ENCODE data around the gene CFHR2.
"Not testable (repeated sequence)": the region's sequence is repeated elsewhere in the genome, so short reads cannot be mapped to it uniquely, and the experiment has no call there.

Gene CFHR2

DNA sequence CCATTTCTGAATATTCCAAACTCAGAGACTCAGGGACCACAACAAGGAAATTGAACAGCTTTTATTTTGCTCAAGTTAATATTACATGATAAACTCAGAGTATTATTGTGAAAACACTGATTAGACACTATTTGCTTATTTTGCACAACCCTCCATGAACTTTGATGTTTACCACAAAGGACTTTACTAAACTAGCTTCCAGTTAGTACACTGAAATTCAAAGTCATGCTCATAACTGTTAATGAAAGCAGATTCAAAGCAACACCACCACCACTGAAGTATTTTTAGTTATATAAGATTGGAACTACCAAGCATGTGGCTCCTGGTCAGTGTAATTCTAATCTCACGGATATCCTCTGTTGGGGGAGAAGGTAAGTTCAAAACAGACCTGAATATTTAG, at the start of gene CFHR2:
CFHR2 (plus strand) TSS at position 171 of the 400 bp plus-strand sequence; CDS start at position 314, 143 bp downstream.
- DNase-seq (ENCODE audit: low read depth in 2 of 3, low spot score in 2 of 3), result not testable (repeated sequence)

DNA sequence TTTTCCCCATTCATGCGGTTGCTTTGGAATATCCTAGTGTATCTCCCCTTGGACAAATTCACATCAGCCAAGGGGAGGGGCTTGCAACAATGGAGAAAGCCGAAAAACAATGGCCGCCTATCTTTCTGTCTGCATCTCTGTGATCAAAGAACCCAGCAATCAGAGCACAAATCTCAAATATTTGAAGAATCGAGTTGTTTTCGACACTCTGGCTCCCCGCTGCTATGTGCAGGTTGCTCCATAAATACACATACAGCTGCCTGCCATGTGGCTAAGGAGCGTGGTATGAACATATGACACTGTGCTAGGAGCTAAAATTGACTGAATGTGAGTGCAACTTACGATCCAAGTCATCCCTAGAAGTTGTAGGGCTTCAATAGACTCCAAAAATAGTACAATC, 47.2 kb upstream of the CFHR2 start:
- DNase-seq (ENCODE audit: low read depth in 2 of 3, low spot score in 2 of 3), result no peak

DNA sequence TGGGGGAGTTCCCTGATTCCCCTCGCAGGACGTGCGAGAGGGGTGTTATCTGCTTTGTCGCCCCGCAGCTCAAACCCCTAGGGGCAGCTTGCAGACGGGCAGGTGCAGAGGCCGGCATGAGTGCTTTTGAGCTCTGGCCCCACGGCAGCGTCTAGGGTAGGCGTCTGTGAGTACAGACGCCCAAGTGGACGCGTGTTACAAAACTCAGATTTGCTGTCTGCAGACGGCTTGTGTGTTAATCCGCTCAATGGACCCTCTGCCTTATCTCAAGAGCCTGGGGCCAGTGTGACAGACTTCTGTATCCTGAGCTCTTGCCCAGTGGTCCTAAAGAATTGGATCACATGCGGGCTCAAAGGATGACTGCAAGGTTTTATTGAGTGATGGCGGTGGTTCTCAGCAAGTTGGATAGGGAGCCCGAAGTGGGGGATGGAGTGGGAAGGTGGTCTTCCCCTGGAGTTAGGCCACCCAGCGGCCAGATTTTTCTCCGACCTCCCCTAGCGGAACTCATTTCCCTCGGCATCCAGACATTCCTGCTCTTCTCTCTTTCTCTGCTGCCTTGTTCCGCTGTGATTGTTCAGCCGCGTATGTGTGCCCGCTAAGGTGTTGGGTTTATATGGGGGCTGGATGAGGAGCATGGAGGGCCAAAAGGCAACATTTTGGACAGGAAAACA, 46.2 kb upstream of the CFHR2 start:
- no peak for DNase-seq (ENCODE audit: low read depth in 2 of 3, low spot score in 2 of 3)

DNA sequence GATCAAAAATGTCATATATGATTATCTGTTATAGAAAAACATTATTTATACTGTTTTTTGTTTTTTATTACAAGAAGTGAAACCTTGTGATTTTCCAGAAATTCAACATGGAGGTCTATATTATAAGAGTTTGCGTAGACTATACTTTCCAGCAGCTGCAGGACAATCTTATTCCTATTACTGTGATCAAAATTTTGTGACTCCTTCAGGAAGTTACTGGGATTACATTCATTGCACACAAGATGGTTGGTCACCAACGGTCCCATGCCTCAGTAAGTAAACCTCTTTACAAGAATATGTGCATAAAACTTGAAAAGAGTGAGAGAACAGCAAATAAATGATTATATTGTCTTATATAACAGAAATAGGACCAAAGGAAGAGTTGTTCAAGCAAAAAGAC, 41.2 kb upstream of the CFHR2 start:
- DNase-seq (ENCODE audit: low read depth in 2 of 3, low spot score in 2 of 3), result no peak

DNA sequence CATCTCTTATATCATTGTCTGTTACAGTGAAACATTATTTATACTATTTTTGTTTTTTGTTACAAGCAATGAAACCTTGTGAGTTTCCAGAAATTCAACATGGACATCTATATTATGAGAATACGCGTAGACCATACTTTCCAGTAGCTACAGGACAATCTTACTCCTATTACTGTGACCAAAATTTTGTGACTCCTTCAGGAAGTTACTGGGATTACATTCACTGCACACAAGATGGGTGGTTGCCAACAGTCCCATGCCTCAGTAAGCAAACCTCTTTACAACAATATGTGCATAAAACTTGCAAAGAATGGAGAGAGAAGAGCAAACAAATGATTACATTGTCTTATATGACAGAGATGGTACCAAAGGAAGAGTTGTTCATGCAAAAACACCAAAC, 33.3 kb upstream of the CFHR2 start:
- no peak for DNase-seq (ENCODE audit: low read depth in 2 of 3, low spot score in 2 of 3)

DNA sequence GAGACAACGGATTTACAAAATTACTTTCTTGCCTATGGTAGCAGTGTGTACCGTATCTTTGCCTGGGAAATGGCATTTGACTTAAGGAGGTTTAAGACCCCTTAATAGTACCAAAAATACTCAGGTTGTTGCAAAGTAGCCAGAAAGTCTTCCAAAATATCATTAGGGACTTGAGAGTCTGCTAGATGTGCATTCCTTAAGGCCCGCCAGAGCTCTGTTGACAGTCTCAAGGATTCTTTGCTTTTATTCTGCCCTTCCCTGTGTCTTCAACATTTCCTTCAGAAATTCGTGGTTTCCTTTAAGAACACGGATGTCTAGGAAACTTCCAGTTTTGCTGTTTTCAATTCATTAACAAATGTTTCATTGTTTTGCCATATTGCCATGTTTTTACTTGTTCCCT, 31.3 kb upstream of the CFHR2 start:
- DNase-seq (ENCODE audit: low read depth in 2 of 3, low spot score in 2 of 3), result not testable (repeated sequence)

DNA sequence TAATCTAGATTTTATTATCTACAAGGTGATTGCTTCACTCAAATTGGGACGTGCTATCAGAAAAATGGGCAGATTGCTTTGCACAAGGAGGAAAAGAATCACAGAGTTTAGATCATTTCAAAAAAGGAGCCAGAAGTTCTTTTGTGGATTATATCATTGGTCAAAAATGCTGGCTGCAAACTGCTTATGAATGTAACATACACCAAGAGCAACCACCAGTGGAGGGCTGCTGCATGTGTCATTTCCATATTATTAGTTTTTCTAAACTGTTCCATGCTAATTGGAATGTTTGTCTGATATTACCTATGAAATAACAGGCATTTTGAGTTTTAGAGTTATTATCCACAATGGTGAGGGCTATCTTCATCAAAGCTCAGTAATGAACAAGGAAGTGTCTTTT, 16.7 kb upstream of the CFHR2 start:
- DNase-seq (ENCODE audit: low read depth in 2 of 3, low spot score in 2 of 3), result not testable (repeated sequence)

DNA sequence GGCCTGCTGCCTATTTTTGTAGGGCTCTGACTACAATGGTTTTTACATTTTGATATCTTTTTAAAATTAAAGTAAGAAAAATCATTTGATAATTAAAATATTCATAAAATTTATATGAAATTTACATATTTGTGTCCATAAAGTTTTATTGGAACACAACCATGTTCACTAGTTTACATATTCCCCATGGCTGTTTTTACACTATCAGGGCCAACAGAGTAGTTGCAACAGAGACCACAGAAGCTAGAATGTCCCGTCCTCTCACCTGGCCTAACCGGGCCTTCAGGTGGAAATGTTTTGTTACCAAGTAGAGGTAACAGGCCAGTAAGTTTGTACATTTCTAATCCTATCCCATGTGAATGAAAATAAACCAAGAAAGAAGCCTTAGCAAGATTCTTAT, 10.7 kb upstream of the CFHR2 start:
- DNase-seq (ENCODE audit: low read depth in 2 of 3, low spot score in 2 of 3), result not testable (repeated sequence)

DNA sequence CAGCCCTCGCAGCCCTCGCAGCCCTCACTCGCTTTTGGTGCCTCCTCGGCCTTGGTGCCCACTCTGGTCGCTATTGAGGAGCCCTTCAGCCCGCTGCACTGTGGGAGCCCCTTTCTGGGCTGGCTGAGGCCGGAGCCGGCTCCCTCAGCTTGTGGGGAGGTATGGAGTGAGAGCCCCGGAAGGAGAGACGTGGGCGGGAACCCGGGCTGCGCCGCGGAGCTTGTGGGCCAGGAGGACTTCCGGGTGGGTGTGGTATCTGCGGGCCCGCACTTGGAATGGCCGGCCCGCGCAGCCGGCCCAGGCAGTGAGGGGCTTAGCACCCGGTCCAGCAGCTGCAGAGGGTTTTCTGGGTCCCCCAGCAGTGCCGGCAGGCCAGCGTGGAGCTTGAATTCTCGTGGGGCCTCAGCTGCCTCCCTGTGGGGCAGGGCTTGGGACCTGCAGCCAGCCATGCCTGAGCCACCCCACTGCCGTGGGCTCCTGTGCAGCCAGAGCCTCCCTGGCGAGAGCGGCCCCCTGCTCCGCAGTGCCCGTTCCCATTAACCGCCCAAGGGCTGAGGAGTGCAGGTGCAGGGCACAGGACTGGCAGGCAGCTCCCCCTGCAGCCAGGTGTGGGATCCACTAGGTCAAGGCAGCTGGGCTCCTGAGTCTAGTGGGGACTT, 9.9 kb upstream of the CFHR2 start:
- no peak for DNase-seq (ENCODE audit: low read depth in 2 of 3, low spot score in 2 of 3)

DNA sequence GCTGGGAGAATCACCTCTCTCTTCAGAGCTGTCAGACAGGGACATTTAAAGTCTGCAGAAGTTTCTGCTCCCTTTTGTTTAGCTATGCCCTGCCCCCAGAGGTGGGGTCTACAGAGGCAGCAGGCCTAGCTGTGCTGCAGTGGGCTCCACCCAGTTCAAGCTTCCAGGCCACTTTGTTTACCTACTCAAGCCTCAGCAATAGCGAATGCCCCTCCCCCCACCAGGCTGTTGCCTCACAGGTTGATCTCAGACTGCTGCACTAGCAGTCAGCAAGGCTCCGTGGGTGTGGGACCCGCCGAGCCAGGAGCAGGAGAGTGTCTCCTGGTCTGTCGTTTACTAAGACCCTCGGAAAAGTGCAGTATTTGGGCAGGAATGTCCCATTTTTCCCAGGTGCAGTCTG, 2.1 kb upstream of the CFHR2 start:
- DNase-seq (ENCODE audit: low read depth in 2 of 3, low spot score in 2 of 3), result not testable (repeated sequence)

DNA sequence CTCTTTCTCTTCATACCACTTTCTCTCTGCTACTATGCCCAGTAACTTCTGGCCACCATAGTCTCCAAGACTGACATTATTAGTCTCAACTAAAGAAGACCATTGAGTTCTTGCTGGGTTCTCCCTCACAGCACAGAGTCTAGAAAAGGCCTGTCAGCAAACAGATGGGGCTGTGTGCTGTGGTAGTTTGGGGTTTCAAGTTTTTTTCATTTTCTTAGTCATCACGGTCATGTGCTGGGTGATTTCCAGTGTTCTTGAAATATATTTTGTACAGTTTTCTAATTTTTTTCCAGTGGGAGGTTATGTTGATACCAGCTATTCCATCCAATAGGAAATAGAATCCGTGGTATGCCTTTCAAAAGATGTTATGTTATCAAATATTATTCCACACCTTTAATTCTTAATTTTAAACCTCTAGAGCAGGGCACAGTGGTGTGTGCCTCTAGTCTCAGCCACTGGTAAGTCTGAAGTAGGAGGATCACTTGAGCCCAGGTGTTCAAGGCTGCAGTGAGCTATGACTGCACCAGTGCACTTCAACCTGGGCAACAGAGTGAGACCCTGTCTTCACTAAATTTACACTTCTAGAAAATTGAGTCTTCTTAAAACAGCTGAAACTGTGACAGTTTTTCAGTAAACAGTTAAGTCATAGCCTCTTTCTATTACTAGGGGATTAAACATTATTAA, 8.3 kb downstream of the CFHR2 start:
- no peak for DNase-seq (ENCODE audit: low read depth in 2 of 3, low spot score in 2 of 3)

DNA sequence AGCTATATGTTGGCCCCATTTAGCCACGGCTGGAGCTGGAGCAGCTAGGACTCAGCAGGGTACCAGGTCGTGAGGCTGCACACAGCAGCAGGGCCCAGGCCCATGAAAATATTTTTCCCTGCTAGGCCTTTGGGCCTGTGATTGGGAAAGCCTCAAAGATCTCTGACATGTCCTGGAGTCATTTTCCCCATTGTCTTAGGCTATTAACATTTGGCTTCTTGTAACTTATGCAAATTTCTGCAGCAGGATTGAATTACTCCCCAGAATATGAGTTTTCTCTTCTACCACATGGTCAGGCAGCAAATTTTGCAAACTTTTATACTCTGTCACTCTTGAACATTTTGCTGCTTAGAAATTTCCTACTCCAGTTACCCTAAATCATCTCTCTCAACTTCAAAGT, 11.2 kb downstream of the CFHR2 start:
- DNase-seq (ENCODE audit: low read depth in 2 of 3, low spot score in 2 of 3), result no peak

DNA sequence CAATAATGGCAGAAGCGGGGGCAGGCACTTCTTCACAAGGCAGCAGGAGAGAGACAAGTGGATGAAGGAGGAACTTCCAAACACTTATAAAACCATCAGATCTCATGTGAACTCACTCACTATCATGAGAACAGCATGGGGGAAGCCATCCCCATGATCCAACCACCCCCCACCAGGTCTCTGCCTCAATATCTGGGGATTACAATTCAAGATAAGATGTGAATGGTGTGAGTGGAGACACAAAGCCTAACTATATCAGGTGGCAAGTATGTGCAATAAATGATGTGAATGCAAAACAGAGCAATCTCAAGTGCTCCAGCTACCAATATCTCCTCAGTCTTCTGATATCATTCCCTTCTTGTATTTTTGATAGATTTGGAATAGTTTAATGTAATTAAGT, 12.4 kb downstream of the CFHR2 start:
- DNase-seq (ENCODE audit: low read depth in 2 of 3, low spot score in 2 of 3), result no peak

DNA sequence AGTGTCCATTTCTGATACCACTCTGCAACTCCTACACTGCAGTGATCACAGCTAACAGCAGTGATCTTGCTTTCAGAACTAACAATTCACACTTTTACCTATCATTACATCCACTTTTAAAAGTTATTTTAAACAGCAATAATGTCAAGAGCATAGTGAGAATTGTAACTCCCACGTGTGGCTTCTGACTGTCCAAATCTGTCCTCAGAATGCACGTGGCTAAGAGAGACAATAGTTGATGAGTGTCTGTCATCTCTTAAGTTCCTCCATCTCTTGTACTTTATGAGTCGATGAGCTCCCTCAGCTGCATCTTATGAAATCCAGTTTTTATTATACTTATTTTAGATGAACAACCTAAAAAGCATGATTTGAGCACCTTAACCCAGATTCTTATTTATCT, 17.3 kb downstream of the CFHR2 start:
- DNase-seq (ENCODE audit: low read depth in 2 of 3, low spot score in 2 of 3), result no peak

DNA sequence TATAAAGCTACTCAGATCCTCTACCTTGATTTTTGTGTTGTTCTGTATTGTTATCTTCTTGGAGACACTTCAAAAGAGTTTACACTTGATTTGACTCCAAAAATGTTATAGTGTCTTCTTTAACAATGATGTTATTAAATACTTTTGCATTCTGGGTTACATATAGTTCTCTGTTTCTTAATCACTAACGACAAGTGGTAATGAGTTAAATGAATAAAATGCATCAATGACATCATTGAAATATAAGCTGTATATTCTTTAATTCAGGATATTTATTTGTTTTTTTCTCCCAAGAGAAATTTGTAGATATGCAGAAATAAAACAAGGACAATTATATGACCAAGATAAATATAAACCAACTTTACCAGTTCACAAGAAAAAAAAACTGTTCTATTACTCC, 26.6 kb downstream of the CFHR2 start:
- DNase-seq (ENCODE audit: low read depth in 2 of 3, low spot score in 2 of 3), result no peak

DNA sequence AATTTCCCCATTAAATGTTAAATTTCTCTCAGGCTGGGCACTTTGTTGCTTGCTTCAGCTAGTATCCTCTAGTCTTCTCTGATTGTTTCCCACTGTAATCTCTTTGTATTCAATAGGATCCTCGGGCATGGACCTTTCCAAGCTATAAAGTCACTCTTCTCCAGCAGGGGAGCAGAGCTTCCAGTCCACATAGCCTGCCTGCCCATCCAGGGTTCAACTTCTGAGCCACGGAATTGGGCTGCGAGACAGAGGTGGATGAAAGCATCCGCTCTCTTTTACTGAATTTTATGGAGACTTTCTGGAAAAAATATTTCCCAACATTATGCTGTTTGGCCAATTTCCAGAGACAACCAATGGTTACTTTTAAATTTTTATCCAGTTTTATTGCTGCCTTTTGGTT, 32.7 kb downstream of the CFHR2 start:
- no peak for DNase-seq (ENCODE audit: low read depth in 2 of 3, low spot score in 2 of 3)

DNA sequence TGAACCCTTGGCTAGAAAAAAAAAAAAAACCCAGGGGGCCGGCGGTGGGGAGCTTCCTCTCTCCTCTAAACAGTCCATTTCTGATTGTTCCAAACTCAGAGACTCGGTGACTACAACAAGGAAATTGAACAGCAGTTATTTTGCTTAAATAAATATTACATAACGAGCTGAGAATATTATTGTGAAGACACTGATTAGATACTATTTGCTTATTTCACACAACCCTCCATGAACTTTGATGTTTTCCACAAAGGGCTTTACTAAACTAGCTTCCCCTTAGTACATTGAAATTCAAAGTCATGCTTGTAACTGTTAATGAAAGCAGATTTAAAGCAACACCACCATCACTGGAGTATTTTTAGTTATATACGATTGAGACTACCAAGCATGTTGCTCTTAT, 33.7 kb downstream of the CFHR2 start, which contains the start of gene CFHR5:
CFHR5 (plus strand) TSS at position 279 of the 400 bp plus-strand sequence; CDS start at position 388, 109 bp downstream.
- DNase-seq (ENCODE audit: low read depth in 2 of 3, low spot score in 2 of 3), result no peak

DNA sequence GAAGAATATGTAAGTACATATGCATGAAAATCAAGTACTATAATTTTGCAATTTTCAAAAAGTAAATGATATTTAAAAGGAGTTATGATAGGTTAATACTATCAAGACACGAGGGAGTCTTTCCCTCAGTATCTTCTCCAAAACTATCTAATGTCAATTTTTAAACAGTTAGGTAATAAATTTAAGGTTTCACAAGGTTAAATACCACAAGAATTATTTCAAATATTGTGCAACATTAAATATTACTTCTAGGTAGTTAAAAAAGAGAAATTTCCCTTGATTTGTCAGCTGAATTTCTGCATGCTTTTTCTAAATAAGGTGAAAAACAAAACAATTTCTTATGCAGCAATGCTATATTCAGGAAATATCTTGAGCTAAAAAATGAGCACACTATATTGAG, 37.3 kb downstream of the CFHR2 start:
- DNase-seq (ENCODE audit: low read depth in 2 of 3, low spot score in 2 of 3), result no peak

DNA sequence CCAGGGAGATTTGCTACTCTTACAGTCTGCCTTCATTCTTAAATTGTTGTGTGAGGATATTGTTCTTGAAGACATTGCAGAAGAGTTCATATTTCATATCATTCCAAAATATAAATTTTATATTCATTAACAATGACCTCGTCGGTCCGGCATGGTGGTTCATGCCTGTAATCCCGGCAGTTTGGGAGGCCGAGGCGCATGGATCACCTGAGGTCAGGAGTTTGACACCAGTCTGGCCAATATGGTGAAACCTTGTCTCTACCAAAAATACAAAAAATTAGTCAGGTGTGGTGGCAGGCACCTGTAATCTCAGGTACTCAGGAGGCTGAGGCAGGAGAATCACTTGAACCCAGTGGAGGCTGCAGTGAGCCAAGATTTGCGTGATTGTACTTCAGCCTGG, 38.7 kb downstream of the CFHR2 start:
- not testable (repeated sequence) for DNase-seq (ENCODE audit: low read depth in 2 of 3, low spot score in 2 of 3)

DNA sequence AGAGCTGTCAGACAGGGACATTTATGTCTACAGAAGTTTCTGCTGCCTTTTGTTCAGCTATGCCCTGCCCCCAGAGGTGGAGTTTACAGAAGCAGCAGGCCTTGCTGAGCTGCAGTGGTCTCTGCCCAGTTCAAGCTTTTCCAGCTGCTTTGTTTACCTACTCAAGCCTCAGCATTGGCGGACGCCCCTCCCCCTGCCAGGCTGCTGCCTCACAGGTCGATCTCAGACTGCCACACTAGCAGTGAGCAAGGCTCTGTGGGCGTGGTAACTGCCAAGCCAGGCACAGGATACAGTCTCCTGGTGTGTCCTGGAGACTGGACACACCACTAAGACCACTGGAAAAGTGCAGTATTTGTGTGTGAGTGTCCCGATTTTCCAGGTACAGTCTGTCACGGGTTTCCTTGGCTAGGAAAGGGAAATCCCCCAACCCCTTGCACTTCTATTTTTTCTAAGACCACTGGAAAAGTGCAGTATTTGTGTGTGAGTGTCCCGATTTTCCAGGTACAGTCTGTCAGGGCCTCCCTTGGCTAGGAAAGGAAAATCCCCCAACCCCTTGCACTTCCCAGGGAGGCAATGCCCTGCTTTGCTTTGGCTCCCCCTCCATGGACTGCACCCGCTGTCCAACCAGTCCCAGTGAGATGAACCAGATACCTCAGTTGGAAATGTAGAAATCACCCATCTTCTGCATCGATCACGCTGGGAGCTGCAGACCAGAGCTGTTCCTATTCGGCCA, 48.5 kb downstream of the CFHR2 start:
- DNase-seq (ENCODE audit: low read depth in 2 of 3, low spot score in 2 of 3), result not testable (repeated sequence)

DNA sequence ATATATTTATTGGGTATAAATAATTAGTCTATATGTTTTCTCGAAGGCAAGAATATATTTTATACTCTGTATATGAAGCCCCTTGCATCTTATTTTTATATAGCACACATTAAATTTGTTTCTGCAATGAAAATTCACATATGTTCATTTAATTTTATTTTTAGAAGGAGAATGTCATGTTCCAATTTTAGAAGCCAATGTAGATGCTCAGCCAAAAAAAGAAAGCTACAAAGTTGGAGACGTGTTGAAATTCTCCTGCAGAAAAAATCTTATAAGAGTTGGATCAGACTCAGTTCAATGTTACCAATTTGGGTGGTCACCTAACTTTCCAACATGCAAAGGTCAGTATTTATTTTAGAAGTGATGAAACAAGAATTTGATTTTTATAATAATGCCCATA, 50.4 kb downstream of the CFHR2 start:
- no peak for DNase-seq (ENCODE audit: low read depth in 2 of 3, low spot score in 2 of 3)

DNA sequence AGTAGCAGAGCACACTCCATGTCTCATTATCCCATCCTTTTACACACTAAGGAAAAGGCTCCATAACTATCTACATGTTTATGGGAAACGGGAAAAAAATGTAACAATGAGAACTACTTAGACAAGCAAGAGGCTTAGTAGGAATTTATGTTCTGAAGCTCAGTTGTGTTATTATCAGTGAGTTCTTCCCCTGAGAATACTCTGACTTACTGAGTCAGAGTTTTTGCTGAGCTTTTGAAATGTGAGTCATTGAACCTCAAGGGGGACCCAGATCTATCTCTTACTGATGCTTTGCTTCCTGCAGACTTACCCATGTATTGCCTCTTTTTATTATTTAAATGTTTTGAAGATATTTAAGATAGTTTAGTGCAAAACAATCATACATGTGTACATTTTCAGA, 53.9 kb downstream of the CFHR2 start:
- no peak for DNase-seq (ENCODE audit: low read depth in 2 of 3, low spot score in 2 of 3)

Measured in activated CD8-positive, alpha-beta memory T cell treated with anti-CD3 and anti-CD28 coated beads for 48 hours (primary cell).